ENCODE results near the gene RBM19. TPM values are rescaled to one million over a fixed set of nuclear protein-coding genes. Genes with fewer than 3 reads are reported as not detected.
"Not testable (repeated sequence)": the region's sequence is repeated elsewhere in the genome, so short reads cannot be mapped to it uniquely, and the experiment has no call there.

Gene RBM19
- total and polyA plus RNA-seq, 4 donors: 17.9 to 33.6 (median 21.9) TPM

DNA sequence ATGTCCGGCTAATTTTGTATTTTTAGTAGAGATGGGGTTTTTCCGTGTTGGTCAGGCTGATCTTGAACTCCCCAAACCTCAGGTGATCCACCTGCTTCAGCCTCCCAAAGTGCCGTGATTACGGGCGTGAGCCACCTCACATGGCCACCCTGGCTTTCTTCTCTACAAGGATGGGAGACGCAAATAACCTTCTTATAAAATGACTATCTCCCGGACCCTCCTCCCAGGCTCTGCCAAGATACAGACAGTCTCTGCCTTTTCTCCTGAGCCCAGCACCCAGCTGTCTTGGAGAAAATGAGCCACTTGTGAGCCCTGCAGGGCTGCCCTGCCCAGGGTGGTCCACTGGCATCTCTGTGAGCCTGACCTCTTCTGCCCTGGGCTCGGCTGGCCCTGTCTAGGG, 34.7 kb upstream of the RBM19 start:
- Histone ChIP-seq H3K4me3 (no peak overlapping the region), H3K27ac (ENCODE audit: low read depth in 1 of 2, low read length in 1 of 2) (no peak overlapping the region), H3K9ac (ENCODE audit: insufficient read depth in 1 of 2, low read length in 2 of 2) (no peak overlapping the region), H3K4me1 (ENCODE audit: control insufficient read depth in 5 of 5, insufficient read depth in 5 of 5, low read length in 5 of 5) (no peaks in the 10 kb centered on the region), H3K36me3 (ENCODE audit: control insufficient read depth in 4 of 4, insufficient read depth in 4 of 4, low read length in 4 of 4) (no peaks in the 10 kb centered on the region), H3K27me3 (ENCODE audit: control insufficient read depth in 3 of 3, insufficient read depth in 3 of 3, low read length in 2 of 3) (peaks cover 0 to 7% (median 0%) of the 10 kb centered on the region in 3 donors), H3K9me3 (ENCODE audit: control insufficient read depth in 4 of 4, insufficient read depth in 3 of 4, low read length in 3 of 4) (no peaks in the 10 kb centered on the region)
- TF ChIP-seq, protein P1, sequence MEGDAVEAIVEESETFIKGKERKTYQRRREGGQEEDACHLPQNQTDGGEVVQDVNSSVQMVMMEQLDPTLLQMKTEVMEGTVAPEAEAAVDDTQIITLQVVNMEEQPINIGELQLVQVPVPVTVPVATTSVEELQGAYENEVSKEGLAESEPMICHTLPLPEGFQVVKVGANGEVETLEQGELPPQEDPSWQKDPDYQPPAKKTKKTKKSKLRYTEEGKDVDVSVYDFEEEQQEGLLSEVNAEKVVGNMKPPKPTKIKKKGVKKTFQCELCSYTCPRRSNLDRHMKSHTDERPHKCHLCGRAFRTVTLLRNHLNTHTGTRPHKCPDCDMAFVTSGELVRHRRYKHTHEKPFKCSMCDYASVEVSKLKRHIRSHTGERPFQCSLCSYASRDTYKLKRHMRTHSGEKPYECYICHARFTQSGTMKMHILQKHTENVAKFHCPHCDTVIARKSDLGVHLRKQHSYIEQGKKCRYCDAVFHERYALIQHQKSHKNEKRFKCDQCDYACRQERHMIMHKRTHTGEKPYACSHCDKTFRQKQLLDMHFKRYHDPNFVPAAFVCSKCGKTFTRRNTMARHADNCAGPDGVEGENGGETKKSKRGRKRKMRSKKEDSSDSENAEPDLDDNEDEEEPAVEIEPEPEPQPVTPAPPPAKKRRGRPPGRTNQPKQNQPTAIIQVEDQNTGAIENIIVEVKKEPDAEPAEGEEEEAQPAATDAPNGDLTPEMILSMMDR (IDR thresholded peaks at IDR 0.05; ENCODE audit: control extremely low read depth, extremely low read depth): no peak
- no peak for ATAC-seq (ENCODE audit: insufficient read depth, low FRiP score)
- 77 to 90% methylated on average over 8 of the region's 8 CpGs for WGBS, 2 donors
- DNase-seq: no peak

DNA sequence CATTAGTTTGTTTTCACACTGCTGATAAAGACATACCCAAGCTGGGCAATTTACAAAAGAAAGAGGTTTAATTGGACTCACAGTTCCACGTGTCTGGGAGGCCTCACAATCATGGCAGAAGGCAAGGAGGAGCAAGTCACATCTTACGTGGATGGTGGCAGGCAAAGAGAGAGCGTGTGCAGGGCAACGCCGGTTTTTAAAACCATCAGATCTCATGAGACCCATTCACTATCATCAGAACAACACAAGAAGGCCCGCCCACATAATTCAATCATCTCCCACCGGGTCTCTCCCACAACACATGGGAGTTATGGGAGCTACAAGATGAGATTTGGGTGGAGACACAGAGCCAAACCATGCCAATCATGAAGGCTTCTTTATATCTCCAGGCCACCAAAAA, 34.1 kb upstream of the RBM19 start:
- H3K4me1 ChIP-seq (ENCODE audit: control insufficient read depth in 5 of 5, insufficient read depth in 5 of 5, low read length in 5 of 5); H3K4me3 ChIP-seq; H3K9ac ChIP-seq (ENCODE audit: insufficient read depth in 1 of 2, low read length in 2 of 2); H3K36me3 ChIP-seq (ENCODE audit: control insufficient read depth in 4 of 4, insufficient read depth in 4 of 4, low read length in 4 of 4); ATAC-seq (ENCODE audit: insufficient read depth, low FRiP score); DNase-seq; H3K9me3 ChIP-seq (ENCODE audit: control insufficient read depth in 4 of 4, insufficient read depth in 3 of 4, low read length in 3 of 4); H3K27me3 ChIP-seq (ENCODE audit: control insufficient read depth in 3 of 3, insufficient read depth in 3 of 3, low read length in 2 of 3); H3K27ac ChIP-seq (ENCODE audit: low read depth in 1 of 2, low read length in 1 of 2): not testable (repeated sequence)
- 72 to 82% methylated on average over 7 of the region's 7 CpGs for WGBS, 2 donors

DNA sequence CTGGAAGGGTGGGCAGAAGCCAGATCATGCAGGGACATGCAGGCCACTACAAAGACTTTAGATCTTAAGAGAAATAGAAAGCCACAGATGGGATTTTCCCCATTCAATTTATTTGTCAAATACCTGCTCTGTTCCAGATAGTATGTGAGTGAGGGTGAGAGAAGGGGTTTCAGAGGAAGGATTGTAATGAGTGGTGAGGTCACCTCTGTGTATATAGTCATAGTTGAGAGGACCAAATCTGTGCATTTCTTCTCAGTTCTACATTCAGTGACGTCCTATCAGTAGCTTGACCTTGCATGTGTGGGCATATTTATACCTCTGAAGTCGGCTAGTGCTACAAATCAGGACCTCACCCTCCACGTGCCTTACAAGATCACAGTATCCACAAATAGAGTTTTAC, 31.2 kb upstream of the RBM19 start:
- ATAC-seq (ENCODE audit: insufficient read depth, low FRiP score): no peak
- WGBS, 2 donors: 32 to 49% methylated on average over 3 of the region's 3 CpGs

DNA sequence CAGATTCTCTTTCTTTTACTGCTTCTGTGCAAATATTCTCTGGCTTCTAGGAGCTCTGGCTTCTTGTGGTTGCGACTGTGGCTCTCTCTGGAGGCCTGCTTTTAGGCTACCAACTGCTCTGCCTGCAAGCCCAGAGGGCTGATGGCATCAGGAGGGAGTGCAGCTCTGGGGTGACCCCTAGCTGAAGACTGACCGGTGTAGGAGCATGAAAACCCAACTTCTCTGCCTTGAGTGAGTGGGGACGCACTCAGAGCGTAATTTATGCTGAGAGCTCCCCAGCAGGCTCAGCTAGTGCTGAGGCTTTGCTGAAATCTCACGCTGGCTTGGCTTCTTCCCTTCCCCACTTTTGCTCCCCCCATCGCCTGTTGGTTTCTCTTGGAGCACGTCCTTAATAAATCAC, 29.9 kb upstream of the RBM19 start:
- no peaks in the 10 kb centered on the region for H3K4me1 ChIP-seq (ENCODE audit: control insufficient read depth in 5 of 5, insufficient read depth in 5 of 5, low read length in 5 of 5)
- TF ChIP-seq, protein P1 (IDR thresholded peaks at IDR 0.05; ENCODE audit: control extremely low read depth, extremely low read depth): no peak
- H3K27me3 ChIP-seq (ENCODE audit: control insufficient read depth in 3 of 3, insufficient read depth in 3 of 3, low read length in 2 of 3): peaks cover 0 to 9% (median 0%) of the 10 kb centered on the region in 3 donors

More for the DNA sequence above, 31.2 kb upstream of the RBM19 start:
- peaks cover 0 to 9% (median 0%) of the 10 kb centered on the region in 3 donors for H3K27me3 ChIP-seq (ENCODE audit: control insufficient read depth in 3 of 3, insufficient read depth in 3 of 3, low read length in 2 of 3)
- H3K27ac ChIP-seq (ENCODE audit: low read depth in 1 of 2, low read length in 1 of 2): no peak overlapping the region
- H3K9me3 ChIP-seq (ENCODE audit: control insufficient read depth in 4 of 4, insufficient read depth in 3 of 4, low read length in 3 of 4): no peaks in the 10 kb centered on the region
- DNase-seq: no peak
- H3K4me3 ChIP-seq: no peak overlapping the region
- no peaks in the 10 kb centered on the region for H3K36me3 ChIP-seq (ENCODE audit: control insufficient read depth in 4 of 4, insufficient read depth in 4 of 4, low read length in 4 of 4)
- TF ChIP-seq, protein P1 (IDR thresholded peaks at IDR 0.05; ENCODE audit: control extremely low read depth, extremely low read depth): no peak
- H3K9ac ChIP-seq (ENCODE audit: insufficient read depth in 1 of 2, low read length in 2 of 2): no peak overlapping the region
- H3K4me1 ChIP-seq (ENCODE audit: control insufficient read depth in 5 of 5, insufficient read depth in 5 of 5, low read length in 5 of 5): no peaks in the 10 kb centered on the region

More for the DNA sequence above, 29.9 kb upstream of the RBM19 start:
- 22 to 30% methylated on average over 7 of the region's 7 CpGs for WGBS, 2 donors
- Histone ChIP-seq H3K4me3 (no peak overlapping the region), H3K9ac (ENCODE audit: insufficient read depth in 1 of 2, low read length in 2 of 2) (no peak overlapping the region), H3K36me3 (ENCODE audit: control insufficient read depth in 4 of 4, insufficient read depth in 4 of 4, low read length in 4 of 4) (no peaks in the 10 kb centered on the region), H3K9me3 (ENCODE audit: control insufficient read depth in 4 of 4, insufficient read depth in 3 of 4, low read length in 3 of 4) (no peaks in the 10 kb centered on the region), H3K27ac (ENCODE audit: low read depth in 1 of 2, low read length in 1 of 2) (no peak overlapping the region)
- ATAC-seq (ENCODE audit: insufficient read depth, low FRiP score): no peak
- no peak for DNase-seq

All from lung (tissue), 12 donors.